A549 (cell line): ENCODE data around the gene TRIM3.

Experiments used
- CHD2 ChIP-seq: fragments of 150-350 bp; IDR thresholded peaks from 2 replicates; pipeline ENCODE4 v1.6.1; 2014; ENCODE audit warnings: low read length; ENCODE audit not compliant: partially characterized antibody
- FOSL2 ChIP-seq, 2 experiments: fragments of 450-650 bp in 1 of 2; fragments of >200 bp in 1 of 2; sonication (Bioruptor Twin) in 1 of 2; formaldehyde crosslinking; IDR thresholded peaks; 2 replicates each; pipeline versions ENCODE4 v1.5.0 to v1.6.1; 2016 to 2020; ENCODE audit warnings: mild to moderate bottlenecking in 1 of 2, moderate library complexity in 1 of 2
- JUN ChIP-seq, 2 experiments: fragments of >200 bp; sonication (Bioruptor Twin); formaldehyde crosslinking; IDR thresholded peaks; 2 replicates in 1 of 2; 3 replicates in 1 of 2; pipeline ENCODE4 v1.6.1; 2016 to 2017
- MYC ChIP-seq: IDR thresholded peaks from 2 replicates; pipeline ENCODE4 v1.6.1; 2012; ENCODE audit warnings: mild to moderate bottlenecking, inconsistent platforms, low read length, improper control_type of control experiment, borderline replicate concordance
- POLR2A ChIP-seq: IDR thresholded peaks from 2 replicates; pipeline ENCODE4 v1.6.1; 2012; ENCODE audit warnings: mild to moderate bottlenecking, low read length
- SMC3 ChIP-seq: fragments of >200 bp; sonication (Bioruptor Twin); formaldehyde crosslinking; IDR thresholded peaks from 3 replicates; pipeline ENCODE4 v1.6.1; 2018; ENCODE audit warnings: inconsistent platforms
- SREBF2 ChIP-seq: fragments of 450-650 bp; IDR thresholded peaks from 2 replicates; pipeline ENCODE4 v1.6.1; 2014; ENCODE audit warnings: mild to moderate bottlenecking, moderate library complexity
- ZC3H11A ChIP-seq: fragments of 450-650 bp; IDR thresholded peaks from 2 replicates; pipeline ENCODE4 v1.6.1; 2014; ENCODE audit warnings: antibody characterized with exemption, mild to moderate bottlenecking
- TF ChIP-seq, protein P1 (sequence below): fragments of >200 bp; sonication (Bioruptor Twin); formaldehyde crosslinking; IDR thresholded peaks from 3 replicates; pipeline ENCODE4 v1.5.1; 2016
- TF ChIP-seq, protein P2 (sequence below): IDR thresholded peaks from 2 replicates; pipeline ENCODE4 v1.6.1; 2012

DNA sequence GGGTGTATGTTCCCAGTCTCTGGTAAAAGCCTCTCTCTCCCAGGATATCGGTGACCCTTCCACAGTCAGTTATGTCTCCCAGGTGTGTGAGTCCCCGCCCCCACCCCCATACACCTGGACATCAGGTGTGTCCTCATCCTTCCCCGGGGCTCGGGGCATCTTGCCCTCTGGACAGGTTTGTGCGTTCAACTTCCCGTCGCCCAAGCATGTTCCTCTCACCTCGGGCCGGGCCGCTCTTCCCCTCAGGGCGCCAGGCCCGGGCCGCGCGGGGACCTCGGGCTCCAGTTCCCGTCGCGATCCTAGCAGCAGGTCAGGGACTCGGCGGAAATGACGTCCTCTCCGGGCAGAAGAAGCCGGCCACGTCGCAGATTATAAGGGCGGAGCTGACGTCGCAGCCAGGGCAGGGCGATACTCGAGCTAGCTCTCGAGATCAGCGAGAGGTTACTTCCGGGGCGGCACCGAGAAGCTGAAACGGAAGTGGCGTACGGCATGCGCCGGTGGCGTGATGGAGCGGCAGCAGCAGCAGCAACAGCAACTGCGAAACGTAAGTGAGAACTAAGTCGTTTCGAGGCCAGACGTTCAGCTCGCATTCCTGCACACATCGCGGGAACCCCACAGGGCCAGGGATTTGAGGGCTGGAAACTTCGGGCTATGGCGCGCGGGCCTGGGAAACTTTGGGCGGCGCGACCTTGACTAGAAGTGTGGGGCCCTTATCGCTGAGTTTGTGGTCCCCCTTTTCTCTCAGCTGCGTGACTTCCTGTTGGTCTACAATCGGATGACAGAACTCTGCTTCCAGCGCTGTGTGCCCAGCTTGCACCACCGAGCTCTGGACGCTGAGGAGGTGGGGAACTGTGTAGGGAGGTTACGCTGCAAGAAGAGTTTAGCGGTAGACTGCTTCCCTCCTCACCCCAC lies 7.5 kb upstream of the TRIM3 start, which contains the start of the genes ARFIP2 and TIMM10B:
- TF ChIP-seq, protein P1, sequence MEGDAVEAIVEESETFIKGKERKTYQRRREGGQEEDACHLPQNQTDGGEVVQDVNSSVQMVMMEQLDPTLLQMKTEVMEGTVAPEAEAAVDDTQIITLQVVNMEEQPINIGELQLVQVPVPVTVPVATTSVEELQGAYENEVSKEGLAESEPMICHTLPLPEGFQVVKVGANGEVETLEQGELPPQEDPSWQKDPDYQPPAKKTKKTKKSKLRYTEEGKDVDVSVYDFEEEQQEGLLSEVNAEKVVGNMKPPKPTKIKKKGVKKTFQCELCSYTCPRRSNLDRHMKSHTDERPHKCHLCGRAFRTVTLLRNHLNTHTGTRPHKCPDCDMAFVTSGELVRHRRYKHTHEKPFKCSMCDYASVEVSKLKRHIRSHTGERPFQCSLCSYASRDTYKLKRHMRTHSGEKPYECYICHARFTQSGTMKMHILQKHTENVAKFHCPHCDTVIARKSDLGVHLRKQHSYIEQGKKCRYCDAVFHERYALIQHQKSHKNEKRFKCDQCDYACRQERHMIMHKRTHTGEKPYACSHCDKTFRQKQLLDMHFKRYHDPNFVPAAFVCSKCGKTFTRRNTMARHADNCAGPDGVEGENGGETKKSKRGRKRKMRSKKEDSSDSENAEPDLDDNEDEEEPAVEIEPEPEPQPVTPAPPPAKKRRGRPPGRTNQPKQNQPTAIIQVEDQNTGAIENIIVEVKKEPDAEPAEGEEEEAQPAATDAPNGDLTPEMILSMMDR: no peak
- TF ChIP-seq, protein P2, sequence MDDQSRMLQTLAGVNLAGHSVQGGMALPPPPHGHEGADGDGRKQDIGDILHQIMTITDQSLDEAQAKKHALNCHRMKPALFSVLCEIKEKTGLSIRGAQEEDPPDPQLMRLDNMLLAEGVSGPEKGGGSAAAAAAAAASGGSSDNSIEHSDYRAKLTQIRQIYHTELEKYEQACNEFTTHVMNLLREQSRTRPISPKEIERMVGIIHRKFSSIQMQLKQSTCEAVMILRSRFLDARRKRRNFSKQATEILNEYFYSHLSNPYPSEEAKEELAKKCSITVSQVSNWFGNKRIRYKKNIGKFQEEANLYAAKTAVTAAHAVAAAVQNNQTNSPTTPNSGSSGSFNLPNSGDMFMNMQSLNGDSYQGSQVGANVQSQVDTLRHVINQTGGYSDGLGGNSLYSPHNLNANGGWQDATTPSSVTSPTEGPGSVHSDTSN: no peak
- TF ChIP-seq SREBF2 (no peak), POLR2A (peak; percentile 86), SMC3 (no peak), ZC3H11A (no peak), CHD2 (peak; percentile 52), MYC (peak; percentile 32; the same call in 1 of the 2 replicates), FOSL2 (IDR thresholded peaks at IDR 0.05) (no peak), FOSL2 (CRISPR knock-in tag; IDR thresholded peaks at IDR 0.05) (no peak), JUN (IDR thresholded peaks at IDR 0.05) (peak; percentile 71 to 77)
